Omental fat pad (tissue), 4 donors: ENCODE data around the gene CCDC170. TPM values are rescaled to one million over a fixed set of nuclear protein-coding genes. Genes with fewer than 3 reads are reported as not detected.

ENCODE experiments used
- ATAC-seq: fragments of 150-250 bp; one replicate; pipeline ENCODE4 v1.9.1; 2016; ENCODE audit warnings: mild to moderate bottlenecking, moderate library complexity; ENCODE audit not compliant: low FRiP score
- DNase-seq: peaks from one replicate; pipeline ENCODE4 v3.0.0-alpha.2; 2019; ENCODE audit warnings: low spot score
- small RNA-seq: library from RNA; depleted of rRNA; stranded (forward); fragments of <200 nt; gene quantifications from one replicate; pipeline ENCODE3, GENCODE V24; 2016
- total RNA-seq, 4 donors: library from RNA; depleted of rRNA; stranded (reverse); fragments of >200 nt; gene quantifications; one replicate each; pipeline ENCODE4 v1.1.0, GENCODE V29; 2016
- TF ChIP-seq, protein P1 (sequence below), 3 donors: fragments of 450-650 bp; IDR thresholded peaks; one replicate each; pipeline ENCODE4 v1.5.1; 2016 to 2017; ENCODE audit warnings: antibody characterized with exemption in 3 of 3, mild to moderate bottlenecking in 3 of 3, moderate library complexity in 2 of 3

CCDC170 gene
- total RNA-seq, 4 donors from 2014 or later, result 1.3 to 4.1 (median 2.5) TPM

DNA sequence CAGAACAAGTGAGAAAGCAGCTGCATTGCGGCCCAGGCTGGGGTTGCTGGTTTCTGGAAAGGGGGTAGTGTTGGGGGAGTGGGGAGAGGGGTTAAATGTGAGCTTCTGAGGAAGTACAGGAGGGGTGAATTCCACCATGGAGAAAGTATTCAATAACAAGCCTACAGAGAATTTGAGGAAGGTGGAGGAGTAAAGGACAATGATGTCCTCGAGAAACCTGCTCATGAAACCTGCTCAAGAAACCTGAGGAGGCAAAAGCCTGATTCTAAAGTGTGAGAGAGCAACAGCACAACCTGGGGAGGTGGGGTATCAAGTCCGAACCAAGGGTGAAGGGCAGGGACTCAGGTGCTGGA is 175.4 kb downstream of the CCDC170 start:
- DNase-seq (no peak), ATAC-seq (no peak)
- TF ChIP-seq, protein P1, sequence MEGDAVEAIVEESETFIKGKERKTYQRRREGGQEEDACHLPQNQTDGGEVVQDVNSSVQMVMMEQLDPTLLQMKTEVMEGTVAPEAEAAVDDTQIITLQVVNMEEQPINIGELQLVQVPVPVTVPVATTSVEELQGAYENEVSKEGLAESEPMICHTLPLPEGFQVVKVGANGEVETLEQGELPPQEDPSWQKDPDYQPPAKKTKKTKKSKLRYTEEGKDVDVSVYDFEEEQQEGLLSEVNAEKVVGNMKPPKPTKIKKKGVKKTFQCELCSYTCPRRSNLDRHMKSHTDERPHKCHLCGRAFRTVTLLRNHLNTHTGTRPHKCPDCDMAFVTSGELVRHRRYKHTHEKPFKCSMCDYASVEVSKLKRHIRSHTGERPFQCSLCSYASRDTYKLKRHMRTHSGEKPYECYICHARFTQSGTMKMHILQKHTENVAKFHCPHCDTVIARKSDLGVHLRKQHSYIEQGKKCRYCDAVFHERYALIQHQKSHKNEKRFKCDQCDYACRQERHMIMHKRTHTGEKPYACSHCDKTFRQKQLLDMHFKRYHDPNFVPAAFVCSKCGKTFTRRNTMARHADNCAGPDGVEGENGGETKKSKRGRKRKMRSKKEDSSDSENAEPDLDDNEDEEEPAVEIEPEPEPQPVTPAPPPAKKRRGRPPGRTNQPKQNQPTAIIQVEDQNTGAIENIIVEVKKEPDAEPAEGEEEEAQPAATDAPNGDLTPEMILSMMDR (IDR thresholded peaks at IDR 0.05), result no peak

DNA sequence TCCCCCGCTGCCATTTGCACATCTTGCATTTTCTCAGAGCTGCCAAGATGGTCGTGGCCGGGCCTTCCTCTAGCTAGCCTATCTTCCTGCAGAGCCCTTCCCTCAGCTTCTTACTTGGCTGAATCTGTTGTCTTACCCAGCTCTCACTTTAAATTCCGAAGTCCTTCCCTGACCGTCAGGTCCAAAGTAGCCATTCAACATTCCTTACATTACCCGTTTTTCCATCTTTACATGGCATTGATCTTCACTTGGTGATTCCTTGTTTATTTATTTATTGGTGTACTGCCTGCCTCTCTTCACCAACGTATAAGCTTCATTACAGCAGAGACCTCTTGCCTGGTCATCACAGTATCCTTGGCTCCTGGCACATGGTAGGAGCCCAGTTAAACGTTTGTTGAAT is 176.3 kb downstream of the CCDC170 start:
- TF ChIP-seq, protein P1 (IDR thresholded peaks at IDR 0.05), result no peak
- DNase-seq, result no peak
- no peak for ATAC-seq

Small RNA genes within 50 kb of the gene (small RNA-seq; reads per million reads assigned to genes)
- gene RNU6-813P, result not detected

Other genes starting within 250 kb of the CCDC170 start
- 10 to 100 TPM in 3 of 4 donors, 1 to 10 TPM in 1; 9.3 to 27.1 (median 16.6) TPM for gene ZBTB2, start 102.5 kb upstream of the CCDC170 start, total RNA-seq
- gene RMND1, start 41.9 kb upstream of the CCDC170 start, total RNA-seq, result 10 to 100 TPM; 14.9 to 26.7 (median 21.1) TPM